ENCODE measurements around the gene HRAS.

The HRAS gene

GRCh38 chr11:492427-493226, 42.7 kb downstream of the HRAS start:
- FAIRE-seq: no peak

- no peak for FAIRE-seq
Observed at GRCh38 chr11:491358-491757, 44.0 kb downstream of the HRAS start.

GRCh38 chr11:490930-491260, 44.5 kb downstream of the HRAS start:
- FAIRE-seq: no peak

GRCh38 chr11:490186-490929, 45.0 kb downstream of the HRAS start:
- no peak for FAIRE-seq

- FAIRE-seq: no peak
Observed at GRCh38 chr11:489610-490185, 45.7 kb downstream of the HRAS start.

- FAIRE-seq: no peak
Observed at GRCh38 chr11:488992-489391, 46.4 kb downstream of the HRAS start.

- FAIRE-seq: no peak
Observed at GRCh38 chr11:488579-488978, 46.8 kb downstream of the HRAS start.

GRCh38 chr11:488062-488461, 47.3 kb downstream of the HRAS start:
- FAIRE-seq: no peak

GRCh38 chr11:487571-488021, 47.8 kb downstream of the HRAS start:
- FAIRE-seq: no peak

- FAIRE-seq: no peak
Observed at GRCh38 chr11:486189-486588, 49.2 kb downstream of the HRAS start.

GRCh38 chr11:484616-485015, 50.8 kb downstream of the HRAS start:
- no peak for FAIRE-seq

All from endometrium (tissue), 2 donors.